HG02798 (cell line): Measurements from ENCODE around the gene MYO1G.
"Not testable (repeated sequence)": the region's sequence is repeated elsewhere in the genome, so short reads cannot be mapped to it uniquely, and the experiment has no call there.

Experiments used
- ATAC-seq: cut with Tn5 transposase; IDR thresholded peaks from one replicate; pipeline ENCODE4 v1.9.1; 2021; ENCODE audit warnings: mild to moderate bottlenecking; ENCODE audit not compliant: unreplicated experiment, poor library complexity

The MYO1G gene

GRCh38 chr7:44999245-45000092, 20.7 kb upstream of the MYO1G start:
- peak; percentile 82 for ATAC-seq

DNA sequence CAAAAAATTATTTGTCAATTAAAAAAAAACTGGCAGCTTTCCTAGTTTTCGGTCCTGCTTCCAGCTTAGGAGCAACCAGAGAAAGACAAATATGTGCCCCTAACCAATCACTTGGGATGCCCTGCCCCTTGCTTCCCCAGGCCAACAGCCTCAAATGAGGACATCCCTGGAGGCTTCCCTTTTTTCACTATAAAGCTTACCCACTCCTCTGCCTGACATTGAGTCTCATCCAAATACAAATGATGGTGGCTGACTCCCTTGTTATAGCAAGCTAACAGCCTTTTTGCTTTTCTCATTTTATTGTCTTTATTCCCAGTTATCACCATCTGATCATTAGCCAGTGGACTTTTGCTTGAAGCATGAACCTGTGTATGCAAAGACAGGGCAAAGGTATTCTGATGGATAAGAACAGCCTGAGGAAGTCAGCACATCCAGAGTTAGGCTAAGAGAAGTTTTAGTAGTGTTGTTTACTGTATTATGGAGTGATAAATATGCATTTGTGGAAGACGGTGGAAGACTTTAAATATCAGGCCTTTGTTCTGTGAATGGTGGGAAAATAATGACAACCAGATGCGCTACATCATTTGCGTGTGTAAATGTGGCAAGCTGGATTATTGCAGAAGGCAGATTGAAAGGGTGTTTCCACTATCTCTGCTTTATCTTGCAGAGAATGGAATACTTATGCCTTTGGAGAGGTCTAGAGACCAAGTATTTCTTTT, 19.5 kb upstream of the MYO1G start:
- ATAC-seq, result no peak

DNA sequence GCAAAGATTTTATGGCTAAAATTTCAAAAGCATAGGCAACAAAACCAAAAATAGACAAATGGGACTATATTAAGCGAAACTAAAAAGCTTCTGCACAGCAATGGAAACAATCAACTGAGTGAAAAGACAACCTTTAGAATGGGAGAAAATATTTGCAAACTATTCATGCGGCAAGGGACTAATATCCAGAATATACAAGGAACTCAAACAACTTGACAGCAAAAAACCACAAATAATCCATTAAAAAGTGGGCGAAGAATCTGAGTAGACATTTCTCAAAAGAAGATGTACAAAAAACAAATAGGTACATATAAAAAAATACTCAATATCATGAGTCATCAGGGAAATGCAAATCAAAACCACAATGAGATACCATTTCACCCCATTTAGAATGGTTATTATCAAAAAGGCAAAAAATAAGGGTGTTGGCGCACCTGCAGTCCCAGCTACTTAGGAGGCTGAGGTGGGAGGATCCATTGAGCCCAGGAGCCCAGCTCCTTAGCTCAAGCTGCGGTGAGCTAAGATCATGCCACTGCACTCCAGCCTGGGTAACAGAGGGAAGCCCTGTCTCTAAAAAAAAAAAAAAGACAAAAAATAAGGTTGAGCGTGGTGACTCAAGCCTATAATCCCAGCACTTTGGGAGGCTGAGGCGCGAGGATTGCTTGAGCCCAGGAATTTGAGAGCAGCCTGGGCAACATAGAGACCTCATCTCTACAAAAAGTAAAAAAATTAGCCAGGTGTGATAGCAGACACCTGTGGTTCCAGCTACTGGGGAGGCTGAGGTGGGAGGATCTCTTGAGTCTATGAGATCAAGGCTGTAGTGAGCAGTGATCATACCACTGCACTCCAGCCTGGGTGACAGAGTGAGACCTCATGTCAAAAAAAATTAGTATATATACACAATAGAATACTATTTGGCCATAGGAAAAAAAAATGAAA, 17.0 kb upstream of the MYO1G start:
- no peak for ATAC-seq

- ATAC-seq, result no peak
These were observed 16.2 kb upstream of the MYO1G start for GRCh38 chr7:44994877-44995554.

- ATAC-seq, result not testable (repeated sequence)
These were observed 13.4 kb upstream of the MYO1G start for GRCh38 chr7:44992004-44992795.

- no peak for ATAC-seq
These were observed 11.6 kb upstream of the MYO1G start for GRCh38 chr7:44990109-44991023.

GRCh38 chr7:44989132-44989531, 10.3 kb upstream of the MYO1G start:
- no peak for ATAC-seq

- ATAC-seq, result no peak
These were observed 9.9 kb upstream of the MYO1G start for GRCh38 chr7:44988701-44989100.

- ATAC-seq, result no peak
These were observed 9.2 kb upstream of the MYO1G start for GRCh38 chr7:44987996-44988395.

DNA sequence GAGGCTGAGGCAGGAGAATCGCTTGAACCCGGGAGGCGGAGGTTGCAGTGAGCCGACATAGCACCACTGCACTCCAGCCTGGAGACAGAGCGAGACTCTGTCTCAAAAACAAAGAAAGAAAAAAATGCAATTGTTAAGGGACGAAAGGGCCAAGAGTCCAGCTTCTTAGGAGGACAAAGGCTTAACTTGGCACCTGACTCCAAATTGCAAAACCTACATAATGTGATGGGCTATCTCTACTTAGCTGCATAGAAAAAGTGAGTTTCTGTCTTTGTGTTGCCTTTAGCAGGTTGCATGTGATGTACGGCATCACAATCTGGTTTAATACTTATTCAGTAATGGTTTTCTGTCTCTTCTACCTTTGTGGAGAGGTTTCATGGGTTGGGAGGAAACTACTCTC, 8.6 kb upstream of the MYO1G start:
- no peak for ATAC-seq

DNA sequence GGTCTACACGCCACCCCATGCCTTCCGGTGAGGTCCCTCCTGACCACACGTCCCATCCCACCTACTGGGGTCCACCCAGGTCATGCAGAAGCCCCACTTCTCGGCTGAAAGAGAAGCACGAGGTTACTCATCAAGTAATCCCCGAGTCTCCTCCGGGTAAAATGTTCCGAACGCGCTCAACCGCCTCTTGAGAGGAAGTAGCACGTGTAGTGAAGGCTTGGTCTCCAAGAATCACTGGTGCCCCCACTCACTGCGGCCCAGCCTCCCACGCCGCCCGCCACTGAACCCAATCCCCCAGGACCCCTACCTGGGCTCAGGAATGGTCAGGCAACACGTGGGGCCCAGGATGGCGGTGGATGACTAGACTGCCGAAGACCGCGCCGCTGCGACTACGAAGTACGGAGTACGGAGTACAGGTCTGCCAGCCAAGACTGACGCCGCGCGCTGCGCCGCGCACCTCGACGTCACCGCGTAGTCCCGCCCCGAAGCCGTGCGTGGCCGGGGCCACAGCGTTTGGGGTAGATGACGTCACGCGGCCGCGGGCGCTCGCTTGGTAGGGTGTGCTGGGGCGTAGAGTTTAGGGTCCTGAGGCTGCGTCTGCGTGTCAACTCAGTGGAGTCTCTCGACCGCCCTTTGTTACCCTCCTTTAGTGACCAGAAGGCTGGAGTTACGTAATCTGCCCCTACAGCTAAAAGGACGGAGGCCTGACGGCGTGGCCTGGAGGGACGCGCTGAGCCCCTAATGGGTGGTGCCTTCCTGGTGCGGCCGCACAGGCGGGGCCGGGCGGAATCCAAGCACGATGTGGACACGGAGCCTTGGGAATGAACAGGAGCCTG, 7.6 kb upstream of the MYO1G start:
- ATAC-seq, result peak; percentile 96

DNA sequence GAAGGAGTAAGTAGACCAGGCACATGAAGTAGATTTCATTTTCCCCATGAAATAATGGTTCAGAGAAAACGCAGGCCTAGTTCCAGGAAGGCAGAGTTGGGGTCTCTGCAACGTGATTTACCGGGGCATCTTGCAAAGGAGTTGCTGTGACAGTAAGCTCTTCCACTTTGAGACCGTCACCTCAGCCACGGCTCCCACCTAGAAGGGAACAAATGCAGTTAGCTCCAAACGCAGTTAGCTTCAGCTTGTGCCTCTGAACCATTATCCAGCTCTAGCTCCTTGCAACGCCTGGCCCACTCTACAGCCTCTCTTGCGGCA, 7.0 kb upstream of the MYO1G start:
- no peak for ATAC-seq

GRCh38 chr7:44985033-44985695, 6.3 kb upstream of the MYO1G start:
- no peak for ATAC-seq

- no peak for ATAC-seq
These were observed 5.6 kb upstream of the MYO1G start for GRCh38 chr7:44984478-44984758.

DNA sequence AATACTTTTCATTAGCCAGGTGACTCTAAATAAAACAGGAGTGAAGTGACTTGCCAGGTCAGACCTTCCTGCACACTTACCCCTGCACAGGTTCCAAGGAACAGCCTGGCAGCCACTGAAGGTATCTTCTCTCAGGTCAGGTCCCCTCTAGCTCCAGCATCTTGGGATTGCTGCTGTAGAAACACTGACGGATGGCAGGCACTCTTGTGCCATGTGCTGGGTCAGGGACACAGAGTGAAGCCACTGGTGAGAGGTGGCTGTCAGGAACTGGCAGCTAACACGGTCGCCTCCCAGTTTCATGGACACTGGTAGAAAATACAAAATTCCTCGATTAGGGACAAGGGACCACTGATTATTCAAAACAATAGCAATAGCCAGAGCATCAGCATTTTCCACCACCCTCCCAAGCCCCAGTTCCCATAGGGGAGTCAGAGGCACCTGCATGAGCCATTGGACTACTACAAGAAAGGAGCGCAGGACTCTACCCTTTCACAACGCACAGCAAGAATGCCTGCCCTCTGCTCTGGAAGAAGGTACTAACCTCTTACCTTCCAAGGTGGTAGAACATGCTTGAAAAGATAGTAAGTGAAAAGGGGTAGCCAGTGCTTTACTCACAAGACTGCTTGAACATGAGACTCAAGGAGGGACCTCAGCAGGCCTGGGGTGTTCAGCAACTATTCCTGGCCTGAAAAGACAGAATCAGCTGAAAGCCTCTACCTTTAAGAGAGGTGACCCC, 5.1 kb upstream of the MYO1G start:
- ATAC-seq, result no peak

- no peak for ATAC-seq
These were observed 4.2 kb upstream of the MYO1G start for GRCh38 chr7:44982970-44983369.

- no peak for ATAC-seq
These were observed 3.7 kb upstream of the MYO1G start for GRCh38 chr7:44982535-44982923.
